SU-DHL-6 (cell line): ENCODE measurements around the gene LSM7.
"Not testable (repeated sequence)": the region's sequence is repeated elsewhere in the genome, so short reads cannot be mapped to it uniquely, and the experiment has no call there.

ENCODE experiments used
- H2AFZ ChIP-seq: fragments of 200-600 bp; sonication (generic); 2 replicates; pipeline ENCODE4 v1.6.1; 2014; ENCODE audit warnings: low read depth, mild to moderate bottlenecking, moderate library complexity, mixed read lengths, antibody characterized with exemption, low read length; ENCODE audit not compliant: severe bottlenecking
- H3F3A ChIP-seq: fragments of 200-600 bp; shearing (Covaris generic); 2 replicates; pipeline ENCODE4 v1.6.0; 2016; ENCODE audit warnings: antibody characterized with exemption, mild to moderate bottlenecking; ENCODE audit not compliant: insufficient read depth
- H3K27ac ChIP-seq: fragments of 200-600 bp; sonication (generic); 2 replicates; pipeline ENCODE4 v1.5.1; 2016; ENCODE audit warnings: low read depth, mild to moderate bottlenecking, low read length, moderate library complexity, mixed read lengths
- H3K27me3 ChIP-seq: fragments of 200-600 bp; sonication (generic), shearing (Covaris generic); 2 replicates; pipeline ENCODE4 v1.6.0; 2014; ENCODE audit warnings: mild to moderate bottlenecking, low read length
- H3K36me3 ChIP-seq: fragments of 200-600 bp; sonication (generic); 2 replicates; pipeline ENCODE4 v1.6.1; 2014; ENCODE audit warnings: mild to moderate bottlenecking, low read length, mixed read lengths
- H3K4me2 ChIP-seq: fragments of 300-600, 200-600 bp; shearing (Covaris generic), sonication (generic); 2 replicates; pipeline ENCODE4 v1.6.0; 2014; ENCODE audit warnings: low read length, low read depth, mild to moderate bottlenecking; ENCODE audit not compliant: poor library complexity, severe bottlenecking
- H3K4me3 ChIP-seq: fragments of 200-600 bp; sonication (generic); 2 replicates; pipeline ENCODE4 v1.5.1; 2014; ENCODE audit warnings: antibody characterized with exemption, low read length, mild to moderate bottlenecking, mixed read lengths; ENCODE audit not compliant: insufficient read depth, poor library complexity, severe bottlenecking
- H3K79me2 ChIP-seq: fragments of 200-600 bp; sonication (generic); 2 replicates; pipeline ENCODE4 v1.6.1; 2014; ENCODE audit warnings: mild to moderate bottlenecking, low read length, moderate library complexity; ENCODE audit not compliant: insufficient read depth
- H3K9ac ChIP-seq: fragments of 200-600 bp; sonication (generic); 2 replicates; pipeline ENCODE4 v1.7.0; 2014; ENCODE audit warnings: mild to moderate bottlenecking, low read length
- H3K9me2 ChIP-seq: fragments of 200-600 bp; sonication (generic); replicated peaks from 2 replicates; pipeline ENCODE4 v1.6.1; 2014; ENCODE audit warnings: low read length; ENCODE audit not compliant: insufficient read depth
- H3K9me3 ChIP-seq: fragments of 200-600 bp; sonication (generic); 2 replicates; pipeline ENCODE4 v1.6.1; 2014; ENCODE audit warnings: low read length, mixed read lengths; ENCODE audit not compliant: insufficient read depth
- H4K20me1 ChIP-seq: fragments of 200-600 bp; sonication (generic); 2 replicates; pipeline ENCODE4 v1.6.1; 2014; ENCODE audit warnings: low read depth, mild to moderate bottlenecking, antibody characterized with exemption, low read length, moderate library complexity, mixed read lengths
- CTCF ChIP-seq: fragments of 200-600 bp; sonication (generic); IDR thresholded peaks from one replicate; pipeline ENCODE4 v1.5.1; 2017; ENCODE audit warnings: antibody characterized with exemption, mild to moderate bottlenecking, low read length, moderate library complexity; ENCODE audit not compliant: insufficient read depth, poor library complexity, severe bottlenecking
- EZH2phosphoT487 ChIP-seq: fragments of 200-600 bp; sonication (generic), shearing (Covaris generic); conservative IDR thresholded peaks from 2 replicates; pipeline ENCODE4 v1.6.1; 2018; ENCODE audit warnings: mild to moderate bottlenecking, antibody characterized with exemption, low read length, moderate library complexity, mixed read lengths

LSM7 gene

DNA sequence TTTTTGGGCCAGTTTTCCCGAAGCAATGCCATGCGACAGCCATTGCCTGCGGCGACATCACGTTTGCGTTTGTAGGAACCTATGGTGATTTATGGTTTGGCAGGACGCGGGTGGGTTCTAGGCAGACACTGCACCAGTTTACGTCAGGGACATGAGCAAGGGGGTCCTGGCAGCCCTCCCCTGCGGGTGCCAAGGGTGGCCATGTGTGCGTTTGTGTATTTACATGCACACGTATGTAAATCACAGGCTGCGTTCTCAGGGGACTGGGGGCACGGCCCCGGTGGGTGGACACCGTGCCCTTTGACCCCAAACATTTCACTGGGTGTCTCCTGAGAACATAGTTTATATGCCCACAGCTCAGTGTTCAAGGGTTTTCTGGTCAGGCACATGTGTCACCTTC is 22.3 kb upstream of the LSM7 start:
- Histone ChIP-seq H3K27ac (no peak overlapping the region), H3K27me3 (no peaks in the 10 kb centered on the region), H2AFZ (no peak overlapping the region), H3K36me3 (no peaks in the 10 kb centered on the region), H3K4me3 (no peak overlapping the region), H4K20me1 (no peaks in the 10 kb centered on the region), H3K9me3 (no peaks in the 10 kb centered on the region), H3K4me2 (no peak overlapping the region), H3K9ac (no peak overlapping the region), H3K9me2 (no peaks in the 10 kb centered on the region), H3F3A (no peaks in the 10 kb centered on the region), H3K79me2 (no peaks in the 10 kb centered on the region)
- TF ChIP-seq CTCF: no peak
- no peak for TF ChIP-seq EZH2phosphoT487

DNA sequence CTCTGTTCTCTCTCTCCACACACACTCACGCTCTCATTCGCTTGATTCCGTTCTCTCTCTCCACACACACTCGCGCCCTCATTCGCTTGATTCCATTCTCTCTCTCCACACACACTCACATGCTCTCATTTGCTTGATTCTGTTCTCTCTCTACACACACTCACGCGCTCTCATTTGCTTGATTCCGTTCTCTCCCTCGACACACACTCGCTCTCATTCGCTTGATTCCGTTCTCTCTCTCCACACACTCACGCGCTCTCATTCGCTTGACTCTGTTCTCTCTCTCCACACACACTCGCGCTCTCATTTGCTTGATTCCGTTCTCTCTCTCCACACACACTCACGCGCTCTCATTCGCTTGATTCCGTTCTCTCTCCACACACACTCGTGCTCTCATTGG is 21.4 kb upstream of the LSM7 start:
- H3K4me2 ChIP-seq, H3K27ac ChIP-seq, H3K36me3 ChIP-seq, H3K9me3 ChIP-seq, H2AFZ ChIP-seq, H3K27me3 ChIP-seq, H3K9ac ChIP-seq, H4K20me1 ChIP-seq, H3K79me2 ChIP-seq, H3K9me2 ChIP-seq, H3K4me3 ChIP-seq, H3F3A ChIP-seq: not testable (repeated sequence)

DNA sequence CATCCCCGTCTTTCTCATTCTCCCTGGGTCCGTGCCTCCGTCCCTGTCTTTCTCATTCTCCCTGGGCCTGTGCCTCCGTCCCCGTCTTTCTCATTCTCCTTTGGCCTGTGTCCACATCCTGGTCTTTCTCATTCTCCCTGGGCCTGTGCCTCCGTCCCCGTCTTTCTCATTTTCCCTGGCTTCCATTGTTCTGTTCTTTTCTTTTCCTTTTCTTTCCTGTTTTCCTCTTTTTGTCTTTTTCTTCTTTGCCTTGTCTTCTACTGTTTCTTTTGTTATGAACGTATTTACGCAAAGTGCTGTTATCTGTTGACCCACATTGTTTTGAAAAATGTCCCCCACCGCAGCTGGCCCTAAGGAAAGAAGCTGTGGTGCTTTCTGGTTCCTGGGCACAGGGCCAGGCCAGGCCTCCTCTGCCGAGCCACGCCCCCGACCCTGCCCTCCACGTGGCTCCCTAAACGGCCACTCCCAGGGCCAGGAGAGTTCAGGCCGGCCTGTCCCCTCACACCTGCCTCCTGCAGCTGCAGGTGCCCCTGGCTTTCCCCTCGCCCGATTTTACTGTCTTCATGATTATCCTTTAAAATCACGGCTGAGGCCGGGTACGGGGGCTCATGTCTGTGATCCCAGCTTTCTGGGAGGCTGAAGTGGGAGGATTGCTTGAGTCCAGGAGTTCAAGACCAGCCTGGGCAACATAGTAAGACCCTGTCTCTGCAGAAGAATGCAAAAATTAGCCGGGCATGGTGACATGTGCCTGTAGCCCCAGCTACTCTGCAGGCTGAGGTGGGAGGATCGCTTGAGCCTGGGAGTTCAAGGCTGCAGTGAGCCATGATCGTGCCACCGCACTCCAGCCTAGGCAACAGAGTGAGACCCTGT is 17.6 kb upstream of the LSM7 start:
- no peak for TF ChIP-seq EZH2phosphoT487
- TF ChIP-seq CTCF: no peak
- H4K20me1 ChIP-seq: no peaks in the 10 kb centered on the region
- H3K9me3 ChIP-seq: no peaks in the 10 kb centered on the region
- H2AFZ ChIP-seq: no peak overlapping the region
- H3K9me2 ChIP-seq: no peaks in the 10 kb centered on the region
- no peak overlapping the region for H3K27ac ChIP-seq
- no peaks in the 10 kb centered on the region for H3K79me2 ChIP-seq
- no peak overlapping the region for H3K4me2 ChIP-seq
- H3K27me3 ChIP-seq: no peaks in the 10 kb centered on the region
- no peak overlapping the region for H3K9ac ChIP-seq
- H3K36me3 ChIP-seq: no peaks in the 10 kb centered on the region
- H3F3A ChIP-seq: no peaks in the 10 kb centered on the region
- no peak overlapping the region for H3K4me3 ChIP-seq

GRCh38 chr19:2345076-2345475 is 16.7 kb upstream of the LSM7 start:
- Histone ChIP-seq H3K4me2 (no peak overlapping the region), H3F3A (no peaks in the 10 kb centered on the region), H3K27me3 (no peaks in the 10 kb centered on the region), H3K9me2 (no peaks in the 10 kb centered on the region), H2AFZ (no peak overlapping the region), H3K9me3 (no peaks in the 10 kb centered on the region), H3K4me3 (no peak overlapping the region), H3K9ac (no peak overlapping the region), H4K20me1 (no peaks in the 10 kb centered on the region), H3K79me2 (no peaks in the 10 kb centered on the region), H3K27ac (no peak overlapping the region), H3K36me3 (no peaks in the 10 kb centered on the region)
- no peak for TF ChIP-seq EZH2phosphoT487
- TF ChIP-seq CTCF: no peak
